PC-9 (cell line): ENCODE data around the gene KASH5.

Experiments used
- CTCF ChIP-seq: fragments of 200-600 bp; sonication (generic); conservative IDR thresholded peaks from 2 replicates; pipeline ENCODE4 v1.6.1; 2017; ENCODE audit warnings: mixed run types, antibody characterized with exemption, mild to moderate bottlenecking, moderate library complexity
- EZH2 ChIP-seq: fragments of 200-600 bp; sonication (generic); IDR thresholded peaks from 2 replicates; pipeline ENCODE4 v1.8.0; 2017; ENCODE audit warnings: antibody characterized with exemption, low read depth

DNA sequence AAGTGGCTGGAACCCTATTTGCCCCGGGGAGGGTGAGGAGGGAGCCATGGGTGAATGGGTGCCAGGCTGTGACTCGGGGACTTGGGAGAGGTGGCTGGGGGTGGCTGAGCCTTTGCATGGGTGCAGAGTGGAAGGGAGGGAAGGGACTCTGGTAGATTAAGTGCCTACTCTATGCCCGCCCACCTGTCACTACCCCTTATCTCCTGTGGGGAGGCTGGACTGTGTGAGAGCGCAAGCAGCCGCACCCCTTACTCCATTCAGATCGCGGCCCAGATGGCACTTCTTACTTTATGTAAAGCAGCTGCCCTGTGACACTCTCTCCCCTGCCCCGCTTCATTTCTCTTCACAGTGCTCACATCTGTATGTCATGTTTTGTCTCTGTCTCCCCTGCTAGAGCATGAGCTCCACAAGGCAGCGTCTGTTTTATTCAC, 2.9 kb downstream of the KASH5 start:
- TF ChIP-seq EZH2 (no peak), CTCF (no peak)
